Peyer's patch (tissue), 4 donors: ENCODE results near the gene RICTOR.

ENCODE experiments used
- POLR2A ChIP-seq, 2 donors: fragments of 450-650 bp; IDR thresholded peaks; one replicate each; pipeline ENCODE4 v1.5.1; 2017; ENCODE audit warnings: antibody characterized with exemption in 2 of 2, mild to moderate bottlenecking in 2 of 2, moderate library complexity in 2 of 2
- TF ChIP-seq, protein P1 (sequence below), 6 experiments: fragments of 450-650 bp in 4 of 6; fragments of 200-600 bp in 2 of 6; sonication (generic) in 1 of 6; IDR thresholded peaks; one replicate each; pipeline ENCODE4 v1.5.1; 2017 to 2019; ENCODE audit warnings: antibody characterized with exemption in 6 of 6, mild to moderate bottlenecking in 3 of 6, moderate library complexity in 1 of 6

DNA sequence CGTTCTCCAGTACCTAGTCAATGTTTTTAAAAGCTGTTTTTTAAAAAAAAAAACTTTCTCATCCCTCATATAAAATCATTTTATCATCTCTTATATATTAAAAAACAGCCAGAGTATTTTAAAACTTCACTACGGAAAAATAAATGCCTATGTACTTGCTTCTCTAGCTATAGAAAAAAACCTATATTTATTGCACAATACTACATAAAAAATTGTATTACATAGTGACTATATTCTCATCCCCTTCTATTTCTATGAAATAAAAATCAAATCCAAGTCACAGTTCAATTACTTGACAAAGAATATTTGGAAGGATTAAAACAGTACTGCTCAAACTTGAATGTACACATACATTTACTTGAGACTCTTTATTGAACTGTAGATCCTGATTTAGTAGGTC lies 56.7 kb downstream of the RICTOR start:
- TF ChIP-seq POLR2A (IDR thresholded peaks at IDR 0.05) = no peak
- TF ChIP-seq, protein P1, sequence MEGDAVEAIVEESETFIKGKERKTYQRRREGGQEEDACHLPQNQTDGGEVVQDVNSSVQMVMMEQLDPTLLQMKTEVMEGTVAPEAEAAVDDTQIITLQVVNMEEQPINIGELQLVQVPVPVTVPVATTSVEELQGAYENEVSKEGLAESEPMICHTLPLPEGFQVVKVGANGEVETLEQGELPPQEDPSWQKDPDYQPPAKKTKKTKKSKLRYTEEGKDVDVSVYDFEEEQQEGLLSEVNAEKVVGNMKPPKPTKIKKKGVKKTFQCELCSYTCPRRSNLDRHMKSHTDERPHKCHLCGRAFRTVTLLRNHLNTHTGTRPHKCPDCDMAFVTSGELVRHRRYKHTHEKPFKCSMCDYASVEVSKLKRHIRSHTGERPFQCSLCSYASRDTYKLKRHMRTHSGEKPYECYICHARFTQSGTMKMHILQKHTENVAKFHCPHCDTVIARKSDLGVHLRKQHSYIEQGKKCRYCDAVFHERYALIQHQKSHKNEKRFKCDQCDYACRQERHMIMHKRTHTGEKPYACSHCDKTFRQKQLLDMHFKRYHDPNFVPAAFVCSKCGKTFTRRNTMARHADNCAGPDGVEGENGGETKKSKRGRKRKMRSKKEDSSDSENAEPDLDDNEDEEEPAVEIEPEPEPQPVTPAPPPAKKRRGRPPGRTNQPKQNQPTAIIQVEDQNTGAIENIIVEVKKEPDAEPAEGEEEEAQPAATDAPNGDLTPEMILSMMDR (IDR thresholded peaks at IDR 0.05) = no peak
